Endothelial cell of umbilical vein (primary cell): ENCODE data around the gene GATAD2A. TPM values are rescaled to one million over a fixed set of nuclear protein-coding genes. Genes with fewer than 3 reads are reported as not detected.

ENCODE experiments used
- BruUV-seq: library from RNA; stranded (reverse); fragments of 400-500 nt; replicated peaks from 2 replicates; lab custom pipeline; 2021; lab: Mats Ljungman, UMichigan
- CTCF ChIA-PET: fragments of 300-600, 350-600 bp; sonication (Branson Sonifier 250); formaldehyde crosslinking; loops from one replicate; lab custom pipeline; 2021; ENCODE audit warnings: antibody characterized with exemption, inconsistent platforms; lab: Charles Lee
- POLR2A ChIA-PET: fragments of 300-600, 350-600 bp; sonication (Branson Sonifier 250); formaldehyde crosslinking; loops from one replicate; lab custom pipeline; 2021; ENCODE audit warnings: antibody characterized with exemption, inconsistent platforms; lab: Charles Lee
- DNase-seq: peaks from one replicate; pipeline ENCODE4 v3.0.0-alpha.2; 2011; ENCODE audit warnings: low read depth, low spot score
- FAIRE-seq: peaks from 2 replicates; lab custom pipeline; 2011; peaks lifted over from hg19 to GRCh38; lab: Jason Lieb, UNC
- H2AFZ ChIP-seq: 2 replicates; pipeline ENCODE4 v1.6.0; 2012; ENCODE audit warnings: low read depth, low read length, control low read depth, inconsistent platforms
- H3K27ac ChIP-seq: 2 replicates; pipeline ENCODE4 v1.5.1; 2011; ENCODE audit warnings: low read depth, mild to moderate bottlenecking, control low read depth, low read length, moderate library complexity; ENCODE audit not compliant: insufficient read depth
- H3K27me3 ChIP-seq, 2 experiments: 2 replicates each; pipeline versions ENCODE4 v1.6.0 to v1.6.1; 2011; ENCODE audit warnings: low read length in 2 of 2, mixed read lengths in 1 of 2; ENCODE audit not compliant: control insufficient read depth in 2 of 2, insufficient read depth in 2 of 2
- H3K36me3 ChIP-seq, 2 experiments: 2 replicates in 1 of 2; 3 replicates in 1 of 2; pipeline ENCODE4 v1.5.1; 2011; ENCODE audit warnings: low read length in 2 of 2, mild to moderate bottlenecking in 1 of 2, moderate library complexity in 1 of 2; ENCODE audit not compliant: control insufficient read depth in 2 of 2, insufficient read depth in 2 of 2; ENCODE audit errors: extremely low read depth in 1 of 2
- H3K4me1 ChIP-seq: 3 replicates; pipeline ENCODE4 v1.5.1; 2011; ENCODE audit warnings: mild to moderate bottlenecking, low read length; ENCODE audit not compliant: control insufficient read depth, insufficient read depth; ENCODE audit errors: extremely low read depth
- H3K4me2 ChIP-seq: 2 replicates; pipeline ENCODE4 v1.6.1; 2011; ENCODE audit warnings: low read length, control low read depth, mixed read lengths; ENCODE audit not compliant: insufficient read depth
- H3K4me3 ChIP-seq, 3 experiments: fragments of 200-600 bp in 1 of 3; sonication (generic), shearing (Covaris generic) in 1 of 3; replicated peaks in 1 of 3; 2 replicates each; pipeline ENCODE4 v1.5.1; 2011 to 2016; ENCODE audit warnings: control low read depth in 3 of 3, low read length in 3 of 3, mild to moderate bottlenecking in 2 of 3, inconsistent platforms in 1 of 3, low read depth in 1 of 3, moderate library complexity in 1 of 3; ENCODE audit not compliant: insufficient read depth in 1 of 3
- H3K79me2 ChIP-seq: 2 replicates; pipeline ENCODE4 v1.6.0; 2012; ENCODE audit warnings: low read length, inconsistent platforms; ENCODE audit not compliant: control insufficient read depth, insufficient read depth
- H3K9ac ChIP-seq: replicated peaks from 2 replicates; pipeline ENCODE3; 2011; ENCODE audit warnings: low read length, control low read depth; ENCODE audit not compliant: insufficient read depth; ENCODE audit errors: extremely low read depth
- H3K9me1 ChIP-seq: replicated peaks from 3 replicates; pipeline ENCODE4 v1.6.0; 2011; ENCODE audit warnings: mild to moderate bottlenecking, low read length; ENCODE audit not compliant: control insufficient read depth, insufficient read depth; ENCODE audit errors: extremely low read depth
- H3K9me3 ChIP-seq: replicated peaks from 2 replicates; pipeline ENCODE4 v1.5.1; 2012; ENCODE audit warnings: low read length, inconsistent platforms; ENCODE audit not compliant: control insufficient read depth, insufficient read depth
- H4K20me1 ChIP-seq: replicated peaks from 2 replicates; pipeline ENCODE3; 2011; ENCODE audit warnings: mild to moderate bottlenecking, low read length; ENCODE audit not compliant: control insufficient read depth, insufficient read depth; ENCODE audit errors: extremely low read depth
- EZH2 ChIP-seq: IDR thresholded peaks from 2 replicates; pipeline ENCODE4 v1.6.1; 2012; ENCODE audit warnings: borderline replicate concordance, low read depth, mild to moderate bottlenecking, moderate library complexity, low read length, inconsistent platforms; ENCODE audit not compliant: severe bottlenecking
- FOS ChIP-seq: IDR thresholded peaks from 2 replicates; pipeline ENCODE4 v1.6.1; 2011; ENCODE audit warnings: mild to moderate bottlenecking, low read length, moderate library complexity, borderline replicate concordance; ENCODE audit not compliant: insufficient read depth
- GATA2 ChIP-seq: IDR thresholded peaks from 2 replicates; pipeline ENCODE4 v1.7.0; 2011; ENCODE audit warnings: low read depth, mild to moderate bottlenecking, moderate library complexity, mixed read lengths, low read length; ENCODE audit not compliant: insufficient read length, insufficient read depth
- JUN ChIP-seq: IDR thresholded peaks from 2 replicates; pipeline ENCODE4 v1.6.1; 2011; ENCODE audit warnings: borderline replicate concordance, low read depth; ENCODE audit not compliant: insufficient read length, insufficient read depth
- MAX ChIP-seq: IDR thresholded peaks from 2 replicates; pipeline ENCODE4 v1.6.1; 2011; ENCODE audit not compliant: insufficient read depth, insufficient read length
- MYC ChIP-seq: IDR thresholded peaks from one replicate; pipeline ENCODE4 v1.6.1; 2011; ENCODE audit warnings: mild to moderate bottlenecking, low read depth, low read length
- POLR2A ChIP-seq: IDR thresholded peaks from 2 replicates; pipeline ENCODE4 v1.6.1; 2012; ENCODE audit warnings: low read depth, mild to moderate bottlenecking, control low read depth, low read length
- POLR2AphosphoS5 ChIP-seq: IDR thresholded peaks from 2 replicates; pipeline ENCODE4 v1.6.1; 2012; ENCODE audit warnings: low read depth, mild to moderate bottlenecking, control low read depth, low read length, moderate library complexity; ENCODE audit not compliant: insufficient read depth
- dilution Hi-C: fragments of 300-500 bp; cut with MboI; formaldehyde crosslinking; loops from one replicate; pipeline ENCODE4 v1.15.0; 2019; ENCODE audit warnings: low sequenced_read_pairs; ENCODE audit not compliant: extremely low pct_ligation_motif_present
- intact Hi-C: fragments of 100-400 bp; cut with micrococcal nuclease; formaldehyde crosslinking; loops from one replicate; pipeline ENCODE4 v1.10.0; 2022
- polyA plus RNA-seq, 4 experiments: library from polyadenylated mRNA; depleted of rRNA in 3 of 4; stranded (reverse) in 3 of 4; unstranded in 1 of 4; fragments of >200 nt; gene quantifications; 2 replicates each; pipeline versions ENCODE4 v1.2.1 to v1.2.3, GENCODE V29; 2011 to 2012; ENCODE audit warnings: missing spikeins in 1 of 4
- total RNA-seq: library from RNA; stranded (reverse); gene quantifications from 2 replicates; pipeline ENCODE4 v1.2.3, GENCODE V29; 2021

The GATAD2A gene
- total and polyA plus RNA-seq, 2 donors (not counting 3 experiments of a cell fraction or from before 2014, with no cell fraction given) = 27.3 to 134 TPM

- ChIA-PET CTCF (interaction anchor here (1.1 to 2.3 kb wide), 8 partner anchors 11 to 117 kb away, joined by 3 to 10 read pairs (median 6); partner anchors contain the start of gene GATAD2A), POLR2A (no interaction called here)
- DNase-seq (no peak), FAIRE-seq (peak; percentile 15)
- Histone ChIP-seq H3K9ac (no peak overlapping the region), H3K27me3 (no peaks in the 10 kb centered on the region), H2AFZ (no peak overlapping the region), H3K4me3 (no peak overlapping the region), H3K9me1 (no peaks in the 10 kb centered on the region), H3K27ac (peak overlapping the region; percentile 91), H4K20me1 (no peaks in the 10 kb centered on the region), H3K4me1 (peaks cover 64% of the 10 kb centered on the region), H3K9me3 (no peaks in the 10 kb centered on the region), H3K36me3 (peaks cover 0 to 3% of the 10 kb centered on the region in 2 experiments), H3K4me2 (peak overlapping the region; percentile 60), H3K79me2 (peaks cover 91% of the 10 kb centered on the region)
- no TSS peak for BruUV-seq
- dilution Hi-C loops = no loop called here
- intact Hi-C loops = no loop called here
- TF ChIP-seq EZH2 = no peak
- TF ChIP-seq MYC = no peak
- TF ChIP-seq POLR2AphosphoS5 = no peak
- TF ChIP-seq FOS = no peak
Measured at GRCh38 chr19:19459073-19459472, 53.6 kb downstream of the GATAD2A start.

- H3K36me3 ChIP-seq = peaks cover 0 to 4% of the 10 kb centered on the region in 2 experiments
- BruUV-seq = no TSS peak
- TF ChIP-seq JUN (peak; percentile 76), GATA2 (no peak), MAX (no peak), EZH2 (no peak), FOS (peak; percentile 84), POLR2A (peak; percentile 22), POLR2AphosphoS5 (peak; percentile 71)
- no peaks in the 10 kb centered on the region for H3K9me3 ChIP-seq
- no peak overlapping the region for H2AFZ ChIP-seq
- dilution Hi-C loops = no loop called here
- H4K20me1 ChIP-seq = no peaks in the 10 kb centered on the region
- H3K4me3 ChIP-seq = peak overlapping the region in 1 of 3 experiments; percentile 6
- H3K9ac ChIP-seq = peak overlapping the region; percentile 50
- ChIA-PET POLR2A (interaction anchor here (0.5 kb wide), 1 partner anchor 59 kb away, joined by 5 read pairs; no protein-coding TSS in a partner anchor), CTCF (interaction anchor here (1.1 to 2.3 kb wide), 7 partner anchors 11 to 118 kb away, joined by 3 to 10 read pairs (median 7); no protein-coding TSS in a partner anchor)
- DNase-seq (peak; percentile 73), FAIRE-seq (peak; percentile 97)
- intact Hi-C loops = loop anchor here (1.0 to 5.0 kb wide), 2 partner anchors 31 to 72 kb away; no protein-coding TSS in a partner anchor
- H3K9me1 ChIP-seq = no peaks in the 10 kb centered on the region
- peak overlapping the region; percentile 60 for H3K4me2 ChIP-seq
- peaks cover 88% of the 10 kb centered on the region for H3K79me2 ChIP-seq
- H3K27ac ChIP-seq = peak overlapping the region; percentile 91
- H3K27me3 ChIP-seq = no peaks in the 10 kb centered on the region
- H3K4me1 ChIP-seq = peaks cover 67% of the 10 kb centered on the region
Measured at GRCh38 chr19:19459707-19460251, 54.3 kb downstream of the GATAD2A start.
